ENCODE measurements around the gene PGS1. TPM values are rescaled to one million over a fixed set of nuclear protein-coding genes. Genes with fewer than 3 reads are reported as not detected.
A peak's percentile ranks its signal among the peaks of the same experiment; 100 is the strongest.

The PGS1 gene
- total RNA-seq, 5 donors from 2014 or later (not counting 1 experiment from before 2014, with no cell fraction given) = 60.5 to 87.2 (median 78.9) TPM

GRCh38 chr17:78399693-78400144, 21.3 kb downstream of the PGS1 start:
- ChIA-PET POLR2A (no interaction called here), CTCF (no interaction called here)
- peaks cover 0 to 11% (median 7%) of the 10 kb centered on the region in 3 donors for H3K4me1 Mint-ChIP-seq
- H3K9me3 Mint-ChIP-seq = no peaks in the 10 kb centered on the region
- peaks cover 79% of the 10 kb centered on the region for H3K36me3 Mint-ChIP-seq
- H3K4me3 ChIP-seq (ENCODE audit: control insufficient read depth in 1 of 2, extremely low read depth in 1 of 2, low read length in 1 of 2) = no peak overlapping the region
- H3K27me3 Mint-ChIP-seq = no peaks in the 10 kb centered on the region
- peaks cover 14 to 93% of the 10 kb centered on the region in 2 donors for H3K36me3 ChIP-seq (ENCODE audit: control insufficient read depth in 2 of 2, extremely low read depth in 1 of 2, insufficient read depth in 1 of 2, low read length in 1 of 2)
- DNase-seq = no peak
- H3K9me3 ChIP-seq = no peaks in the 10 kb centered on the region
- no peaks in the 10 kb centered on the region for H3K4me1 ChIP-seq (ENCODE audit: control insufficient read depth in 1 of 2, extremely low read depth in 1 of 2, insufficient read depth in 2 of 2, low read length in 2 of 2)
- no peak for ATAC-seq (replicated peaks in 1 of 4)
- no peak overlapping the region for H3K4me3 Mint-ChIP-seq
- WGBS (ENCODE audit: insufficient coverage) = 75% methylated on average over 6 of the region's 6 CpGs
- no peak overlapping the region for H3K27ac Mint-ChIP-seq
- no peaks in the 10 kb centered on the region for H3K27me3 ChIP-seq (replicated peaks in 1 of 2; ENCODE audit: control insufficient read depth in 2 of 2, extremely low read depth in 1 of 2, insufficient read depth in 2 of 2, low read length in 1 of 2)
- H3K27ac ChIP-seq (ENCODE audit: low read length) = no peak overlapping the region

- no peak for ATAC-seq (replicated peaks in 1 of 4)
- H3K36me3 Mint-ChIP-seq = peaks cover 78% of the 10 kb centered on the region
- no peaks in the 10 kb centered on the region for H3K4me1 ChIP-seq (ENCODE audit: control insufficient read depth in 1 of 2, extremely low read depth in 1 of 2, insufficient read depth in 2 of 2, low read length in 2 of 2)
- peaks cover 14 to 90% of the 10 kb centered on the region in 2 donors for H3K36me3 ChIP-seq (ENCODE audit: control insufficient read depth in 2 of 2, extremely low read depth in 1 of 2, insufficient read depth in 1 of 2, low read length in 1 of 2)
- H3K27ac ChIP-seq (ENCODE audit: low read length) = no peak overlapping the region
- no peak overlapping the region for H3K4me3 Mint-ChIP-seq
- POLR2A ChIA-PET = no interaction called here
- H3K27me3 Mint-ChIP-seq = no peaks in the 10 kb centered on the region
- no peaks in the 10 kb centered on the region for H3K9me3 Mint-ChIP-seq
- H3K4me3 ChIP-seq (ENCODE audit: control insufficient read depth in 1 of 2, extremely low read depth in 1 of 2, low read length in 1 of 2) = no peak overlapping the region
- no peaks in the 10 kb centered on the region for H3K9me3 ChIP-seq
- CTCF ChIA-PET = interaction anchor here in 1 of 2 donors (0.6 kb wide), 2 partner anchors 38 to 146 kb away, joined by 3 to 4 read pairs; no protein-coding TSS in a partner anchor
- 84% methylated on average over 8 of the region's 17 CpGs for WGBS (ENCODE audit: insufficient coverage)
- DNase-seq = no peak
- H3K27ac Mint-ChIP-seq = no peak overlapping the region
- peaks cover 4 to 6% (median 4%) of the 10 kb centered on the region in 3 donors for H3K4me1 Mint-ChIP-seq
- H3K27me3 ChIP-seq (replicated peaks in 1 of 2; ENCODE audit: control insufficient read depth in 2 of 2, extremely low read depth in 1 of 2, insufficient read depth in 2 of 2, low read length in 1 of 2) = no peaks in the 10 kb centered on the region
These were observed 22.3 kb downstream of the PGS1 start for GRCh38 chr17:78400581-78401240.

GRCh38 chr17:78401246-78401645, 22.8 kb downstream of the PGS1 start:
- Histone ChIP-seq H3K36me3 (ENCODE audit: control insufficient read depth in 2 of 2, extremely low read depth in 1 of 2, insufficient read depth in 1 of 2, low read length in 1 of 2) (peaks cover 14 to 87% of the 10 kb centered on the region in 2 donors), H3K27me3 (replicated peaks in 1 of 2; ENCODE audit: control insufficient read depth in 2 of 2, extremely low read depth in 1 of 2, insufficient read depth in 2 of 2, low read length in 1 of 2) (no peaks in the 10 kb centered on the region), H3K27ac (ENCODE audit: low read length) (no peak overlapping the region), H3K4me3 (ENCODE audit: control insufficient read depth in 1 of 2, extremely low read depth in 1 of 2, low read length in 1 of 2) (no peak overlapping the region), H3K4me1 (ENCODE audit: control insufficient read depth in 1 of 2, extremely low read depth in 1 of 2, insufficient read depth in 2 of 2, low read length in 2 of 2) (no peaks in the 10 kb centered on the region), H3K9me3 (no peaks in the 10 kb centered on the region)
- ChIA-PET CTCF (interaction anchor here in 1 of 2 donors (0.6 kb wide), 1 partner anchor 147 kb away, joined by 3 read pairs; no protein-coding TSS in a partner anchor), POLR2A (no interaction called here)
- Mint-ChIP-seq H3K27me3 (no peaks in the 10 kb centered on the region), H3K27ac (no peak overlapping the region), H3K36me3 (peaks cover 75% of the 10 kb centered on the region), H3K9me3 (no peaks in the 10 kb centered on the region), H3K4me1 (peaks cover 6 to 7% (median 6%) of the 10 kb centered on the region in 3 donors), H3K4me3 (no peak overlapping the region)
- ATAC-seq (replicated peaks in 1 of 4) (no peak), DNase-seq (no peak)
- WGBS (ENCODE audit: insufficient coverage) = 76% methylated on average over 5 of the region's 6 CpGs

GRCh38 chr17:78401891-78402290, 23.4 kb downstream of the PGS1 start:
- no peak overlapping the region for H3K4me3 ChIP-seq (ENCODE audit: control insufficient read depth in 1 of 2, extremely low read depth in 1 of 2, low read length in 1 of 2)
- POLR2A ChIA-PET = no interaction called here
- H3K27me3 ChIP-seq (replicated peaks in 1 of 2; ENCODE audit: control insufficient read depth in 2 of 2, extremely low read depth in 1 of 2, insufficient read depth in 2 of 2, low read length in 1 of 2) = no peaks in the 10 kb centered on the region
- peaks cover 14 to 86% of the 10 kb centered on the region in 2 donors for H3K36me3 ChIP-seq (ENCODE audit: control insufficient read depth in 2 of 2, extremely low read depth in 1 of 2, insufficient read depth in 1 of 2, low read length in 1 of 2)
- WGBS (ENCODE audit: insufficient coverage) = 94% methylated on average over 4 of the region's 8 CpGs
- Mint-ChIP-seq H3K4me1 (peaks cover 5 to 9% (median 7%) of the 10 kb centered on the region in 3 donors), H3K4me3 (no peak overlapping the region), H3K27me3 (no peaks in the 10 kb centered on the region), H3K9me3 (no peaks in the 10 kb centered on the region), H3K36me3 (peaks cover 68% of the 10 kb centered on the region), H3K27ac (no peak overlapping the region)
- DNase-seq = no peak
- ATAC-seq (replicated peaks in 1 of 4) = no peak
- H3K27ac ChIP-seq (ENCODE audit: low read length) = no peak overlapping the region
- H3K9me3 ChIP-seq = no peaks in the 10 kb centered on the region
- peaks cover 0 to under 1% of the 10 kb centered on the region in 2 experiments for H3K4me1 ChIP-seq (ENCODE audit: control insufficient read depth in 1 of 2, extremely low read depth in 1 of 2, insufficient read depth in 2 of 2, low read length in 2 of 2)
- CTCF ChIA-PET = no interaction called here

- Histone ChIP-seq H3K36me3 (ENCODE audit: control insufficient read depth in 2 of 2, extremely low read depth in 1 of 2, insufficient read depth in 1 of 2, low read length in 1 of 2) (peaks cover 10 to 79% of the 10 kb centered on the region in 2 donors), H3K4me1 (ENCODE audit: control insufficient read depth in 1 of 2, extremely low read depth in 1 of 2, insufficient read depth in 2 of 2, low read length in 2 of 2) (peaks cover 0 to 16% of the 10 kb centered on the region in 2 experiments), H3K4me3 (ENCODE audit: control insufficient read depth in 1 of 2, extremely low read depth in 1 of 2, low read length in 1 of 2) (no peak overlapping the region), H3K27ac (ENCODE audit: low read length) (no peak overlapping the region), H3K9me3 (no peaks in the 10 kb centered on the region), H3K27me3 (replicated peaks in 1 of 2; ENCODE audit: control insufficient read depth in 2 of 2, extremely low read depth in 1 of 2, insufficient read depth in 2 of 2, low read length in 1 of 2) (no peaks in the 10 kb centered on the region)
- WGBS (ENCODE audit: insufficient coverage) = 80% methylated on average over 1 of the region's 14 CpGs
- H3K4me3 Mint-ChIP-seq = no peak overlapping the region
- ChIA-PET CTCF (no interaction called here), POLR2A (no interaction called here)
- peaks cover 13 to 23% (median 19%) of the 10 kb centered on the region in 3 donors for H3K4me1 Mint-ChIP-seq
- ATAC-seq (replicated peaks in 1 of 4) (no peak), DNase-seq (no peak)
- H3K27ac Mint-ChIP-seq = no peak overlapping the region
- H3K9me3 Mint-ChIP-seq = no peaks in the 10 kb centered on the region
- peaks cover 55% of the 10 kb centered on the region for H3K36me3 Mint-ChIP-seq
- H3K27me3 Mint-ChIP-seq = no peaks in the 10 kb centered on the region
These were observed 25.4 kb downstream of the PGS1 start for GRCh38 chr17:78403822-78404221.

- peaks cover 24 to 34% (median 31%) of the 10 kb centered on the region in 3 donors for H3K4me1 Mint-ChIP-seq
- DNase-seq = no peak
- Histone ChIP-seq H3K4me3 (ENCODE audit: control insufficient read depth in 1 of 2, extremely low read depth in 1 of 2, low read length in 1 of 2) (no peak overlapping the region), H3K9me3 (no peaks in the 10 kb centered on the region), H3K36me3 (ENCODE audit: control insufficient read depth in 2 of 2, extremely low read depth in 1 of 2, insufficient read depth in 1 of 2, low read length in 1 of 2) (peaks cover 9 to 57% of the 10 kb centered on the region in 2 donors), H3K27ac (ENCODE audit: low read length) (no peak overlapping the region), H3K4me1 (ENCODE audit: control insufficient read depth in 1 of 2, extremely low read depth in 1 of 2, insufficient read depth in 2 of 2, low read length in 2 of 2) (peaks cover 0 to 23% of the 10 kb centered on the region in 2 experiments), H3K27me3 (replicated peaks in 1 of 2; ENCODE audit: control insufficient read depth in 2 of 2, extremely low read depth in 1 of 2, insufficient read depth in 2 of 2, low read length in 1 of 2) (no peaks in the 10 kb centered on the region)
- no peaks in the 10 kb centered on the region for H3K27me3 Mint-ChIP-seq
- H3K27ac Mint-ChIP-seq = peak overlapping the region in 1 of 2 donors; percentile 39
- ATAC-seq (replicated peaks in 1 of 4) = no peak
- no peak overlapping the region for H3K4me3 Mint-ChIP-seq
- WGBS (ENCODE audit: insufficient coverage) = 96% methylated on average over 5 of the region's 6 CpGs
- CTCF ChIA-PET = no interaction called here
- H3K9me3 Mint-ChIP-seq = no peaks in the 10 kb centered on the region
- peaks cover 42% of the 10 kb centered on the region for H3K36me3 Mint-ChIP-seq
- POLR2A ChIA-PET = no interaction called here
These were observed 27.9 kb downstream of the PGS1 start for GRCh38 chr17:78406396-78406795.

Data from T-cell (primary cell).